Stimulated activated CD4-positive, alpha-beta T cell treated with anti-CD3 and anti-CD28 coated beads, Interleukin-12 subunit alpha, Interleukin-12 subunit beta, amount 100 ng/mL, for 4 hours (primary cell): ENCODE data around the gene FNBP1.
A peak's percentile ranks its signal among the peaks of the same experiment; 100 is the strongest.
"Not testable (repeated sequence)": the region's sequence is repeated elsewhere in the genome, so short reads cannot be mapped to it uniquely, and the experiment has no call there.

ENCODE experiments used
- DNase-seq: peaks from one replicate; pipeline ENCODE4 v3.0.0-alpha.2; 2020

Gene FNBP1

GRCh38 chr9:129910628-129911567 lies 132.1 kb downstream of the FNBP1 start:
- no peak for DNase-seq

- no peak for DNase-seq
Observed at GRCh38 chr9:129909851-129910250, 133.1 kb downstream of the FNBP1 start.

- no peak for DNase-seq
Observed at GRCh38 chr9:129908906-129909305, 134.1 kb downstream of the FNBP1 start.

- DNase-seq = no peak
Observed at GRCh38 chr9:129907201-129907600, 135.8 kb downstream of the FNBP1 start.

- no peak for DNase-seq
Observed at GRCh38 chr9:129906298-129906697, 136.7 kb downstream of the FNBP1 start.

- DNase-seq = no peak
Observed at GRCh38 chr9:129904734-129905133, 138.3 kb downstream of the FNBP1 start.

GRCh38 chr9:129902740-129903134 lies 140.3 kb downstream of the FNBP1 start:
- DNase-seq = no peak

GRCh38 chr9:129901993-129902739 lies 140.8 kb downstream of the FNBP1 start:
- no peak for DNase-seq

- DNase-seq = no peak
Observed at GRCh38 chr9:129900263-129901027, 142.5 kb downstream of the FNBP1 start.

- DNase-seq = no peak
Observed at GRCh38 chr9:129899620-129900019, 143.4 kb downstream of the FNBP1 start.

- DNase-seq = no peak
Observed at GRCh38 chr9:129898185-129898584, 144.8 kb downstream of the FNBP1 start.

- no peak for DNase-seq
Observed at GRCh38 chr9:129897263-129897662, 145.7 kb downstream of the FNBP1 start.

- no peak for DNase-seq
Observed at GRCh38 chr9:129895376-129896268, 147.4 kb downstream of the FNBP1 start.

GRCh38 chr9:129894120-129894823 lies 148.7 kb downstream of the FNBP1 start:
- no peak for DNase-seq

GRCh38 chr9:129891569-129891968 lies 151.4 kb downstream of the FNBP1 start:
- no peak for DNase-seq

GRCh38 chr9:129890718-129891299 lies 152.2 kb downstream of the FNBP1 start:
- DNase-seq = not testable (repeated sequence)

GRCh38 chr9:129889941-129890717 lies 152.9 kb downstream of the FNBP1 start:
- DNase-seq = peak; percentile 76

- DNase-seq = no peak
Observed at GRCh38 chr9:129889122-129889940, 153.7 kb downstream of the FNBP1 start.
